Breast epithelium (tissue), 4 donors: ENCODE measurements around the gene MYD88. TPM values are rescaled to one million over a fixed set of nuclear protein-coding genes. Genes with fewer than 3 reads are reported as not detected.
"Not testable (repeated sequence)": the region's sequence is repeated elsewhere in the genome, so short reads cannot be mapped to it uniquely, and the experiment has no call there.

ENCODE experiments used
- DNase-seq, 2 donors: peaks; one replicate each; pipeline ENCODE4 v3.0.0-alpha.2; 2019; ENCODE audit warnings: low spot score in 2 of 2
- H3K27ac ChIP-seq, 2 donors: fragments of 200-600 bp; sonication (generic) in 1 of 2; one replicate each; pipeline ENCODE4 v1.5.1; 2016 to 2019; ENCODE audit warnings: mild to moderate bottlenecking in 1 of 2
- H3K27me3 ChIP-seq, 2 donors: fragments of 200-600 bp; sonication (generic) in 1 of 2; one replicate each; pipeline versions ENCODE4 v1.5.1 to v1.6.0; 2017 to 2019; ENCODE audit warnings: control low read depth in 1 of 2, mild to moderate bottlenecking in 1 of 2
- H3K36me3 ChIP-seq: fragments of 200-600 bp; one replicate; pipeline ENCODE4 v1.5.1; 2019
- H3K4me1 ChIP-seq, 2 donors: fragments of 200-600 bp; sonication (generic); one replicate each; pipeline ENCODE4 v1.5.1; 2016 to 2019; ENCODE audit warnings: control low read depth in 1 of 2
- H3K4me3 ChIP-seq, 3 donors: fragments of 200-600 bp; sonication (generic); 1 replicate in 2 of 3; 2 replicates in 1 of 3; pipeline ENCODE4 v1.5.1; 2016 to 2019; ENCODE audit warnings: mild to moderate bottlenecking in 3 of 3, moderate library complexity in 2 of 3
- H3K9me3 ChIP-seq, 2 donors: fragments of 200-600 bp; sonication (generic) in 1 of 2; one replicate each; pipeline ENCODE4 v1.5.1; 2016 to 2019; ENCODE audit warnings: control low read depth in 1 of 2
- POLR2A ChIP-seq: fragments of 450-650 bp; IDR thresholded peaks from one replicate; pipeline ENCODE4 v1.6.1; 2016; ENCODE audit warnings: antibody characterized with exemption, mild to moderate bottlenecking, moderate library complexity
- POLR2AphosphoS5 ChIP-seq, 3 donors: sonication (generic); formaldehyde crosslinking; IDR thresholded peaks; one replicate each; pipeline ENCODE4 v1.6.1; 2017; ENCODE audit warnings: antibody characterized with exemption in 3 of 3
- intact Hi-C: fragments of 100-400 bp; cut with DNase I; formaldehyde crosslinking; loops from one replicate; pipeline ENCODE4 v1.15.1; 2023; ENCODE audit warnings: low total_unique reads
- total RNA-seq, 3 donors: library from RNA; depleted of rRNA; stranded (reverse); fragments of >200 nt; gene quantifications; one replicate each; pipeline ENCODE4 v1.1.0, GENCODE V29; 2016
- TF ChIP-seq, protein P1 (sequence below), 3 donors: fragments of 450-650 bp; IDR thresholded peaks; one replicate each; pipeline ENCODE4 v1.5.1; 2016 to 2017; ENCODE audit warnings: antibody characterized with exemption in 3 of 3, mild to moderate bottlenecking in 3 of 3, moderate library complexity in 3 of 3

The MYD88 gene
- total RNA-seq, 3 donors from 2014 or later: 33.4 to 36.0 (median 35.3) TPM

DNA sequence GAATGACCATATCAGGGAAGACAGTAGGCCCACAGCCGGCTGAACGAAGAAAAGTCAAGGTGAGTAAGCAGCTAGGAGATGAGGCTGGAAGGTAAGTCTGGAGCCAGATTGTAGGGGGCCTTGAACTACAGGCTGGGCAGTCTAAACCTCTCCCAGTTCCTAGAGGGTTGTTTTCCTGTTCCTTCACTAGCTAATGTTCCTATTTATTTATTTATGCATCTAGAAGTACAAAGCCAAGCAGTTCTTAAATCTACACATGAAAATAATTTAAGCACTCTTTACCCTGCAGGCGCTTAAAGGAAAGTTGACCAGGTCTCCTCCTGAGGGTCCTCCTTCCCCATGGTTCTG is 5.3 kb upstream of the MYD88 start:
- H3K36me3 ChIP-seq: no peaks in the 10 kb centered on the region
- H3K27me3 ChIP-seq: no peaks in the 10 kb centered on the region
- H3K4me3 ChIP-seq: no peak overlapping the region
- peaks cover 0 to 27% of the 10 kb centered on the region in 2 donors for H3K4me1 ChIP-seq
- H3K9me3 ChIP-seq: no peaks in the 10 kb centered on the region
- no peak for DNase-seq
- intact Hi-C loops: no loop called here
- H3K27ac ChIP-seq: peak overlapping the region; percentile 64 to 68
- TF ChIP-seq POLR2AphosphoS5 (IDR thresholded peaks at IDR 0.05) (no peak), POLR2A (no peak)
- TF ChIP-seq, protein P1, sequence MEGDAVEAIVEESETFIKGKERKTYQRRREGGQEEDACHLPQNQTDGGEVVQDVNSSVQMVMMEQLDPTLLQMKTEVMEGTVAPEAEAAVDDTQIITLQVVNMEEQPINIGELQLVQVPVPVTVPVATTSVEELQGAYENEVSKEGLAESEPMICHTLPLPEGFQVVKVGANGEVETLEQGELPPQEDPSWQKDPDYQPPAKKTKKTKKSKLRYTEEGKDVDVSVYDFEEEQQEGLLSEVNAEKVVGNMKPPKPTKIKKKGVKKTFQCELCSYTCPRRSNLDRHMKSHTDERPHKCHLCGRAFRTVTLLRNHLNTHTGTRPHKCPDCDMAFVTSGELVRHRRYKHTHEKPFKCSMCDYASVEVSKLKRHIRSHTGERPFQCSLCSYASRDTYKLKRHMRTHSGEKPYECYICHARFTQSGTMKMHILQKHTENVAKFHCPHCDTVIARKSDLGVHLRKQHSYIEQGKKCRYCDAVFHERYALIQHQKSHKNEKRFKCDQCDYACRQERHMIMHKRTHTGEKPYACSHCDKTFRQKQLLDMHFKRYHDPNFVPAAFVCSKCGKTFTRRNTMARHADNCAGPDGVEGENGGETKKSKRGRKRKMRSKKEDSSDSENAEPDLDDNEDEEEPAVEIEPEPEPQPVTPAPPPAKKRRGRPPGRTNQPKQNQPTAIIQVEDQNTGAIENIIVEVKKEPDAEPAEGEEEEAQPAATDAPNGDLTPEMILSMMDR (IDR thresholded peaks at IDR 0.05): no peak

DNA sequence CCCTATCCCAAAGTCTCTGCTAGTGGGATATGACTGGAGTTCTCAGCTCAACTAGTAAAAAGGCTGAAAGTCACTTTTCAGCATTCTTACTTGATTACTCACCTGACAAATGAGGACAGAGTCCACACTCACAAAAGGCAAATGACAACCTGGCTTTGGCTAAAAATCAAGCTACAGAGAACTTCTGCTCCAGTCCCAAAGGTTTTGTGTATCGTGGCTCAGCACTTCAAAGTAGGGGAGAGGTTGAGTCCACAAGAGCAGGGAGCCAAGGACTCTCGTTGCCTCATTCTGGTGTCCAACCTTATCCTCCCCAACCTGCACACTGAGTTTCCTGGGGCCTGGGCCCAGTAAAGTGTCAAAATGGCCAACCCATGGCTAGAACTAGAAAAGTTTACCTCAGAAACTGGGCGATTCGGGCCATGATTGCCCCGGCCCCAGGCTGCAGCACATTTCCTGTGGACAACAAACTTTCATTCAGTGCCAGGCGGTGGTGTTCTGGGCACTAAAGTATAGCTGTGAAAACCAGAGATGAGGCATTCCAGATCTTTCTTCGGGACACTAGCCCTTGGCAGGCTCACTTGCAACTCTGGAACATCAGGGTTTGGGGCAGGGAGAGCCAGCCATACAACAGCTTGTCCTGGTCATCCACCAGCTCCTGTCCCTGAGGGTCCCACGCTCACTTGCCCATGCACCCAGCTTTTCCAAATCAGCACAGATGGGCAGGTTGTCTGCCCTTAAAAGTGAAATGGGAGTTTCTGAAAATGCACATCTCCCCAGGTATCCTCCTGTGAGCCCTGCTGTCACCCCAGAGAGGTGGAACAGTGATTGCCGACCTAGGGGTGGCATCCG is 4.7 kb upstream of the MYD88 start:
- peak overlapping the region; percentile 60 to 68 for H3K27ac ChIP-seq
- no peak overlapping the region for H3K4me3 ChIP-seq
- H3K27me3 ChIP-seq: no peaks in the 10 kb centered on the region
- no peaks in the 10 kb centered on the region for H3K9me3 ChIP-seq
- H3K4me1 ChIP-seq: peaks cover 0 to 27% of the 10 kb centered on the region in 2 donors
- H3K36me3 ChIP-seq: no peaks in the 10 kb centered on the region
- no peak for DNase-seq
- no peak for TF ChIP-seq POLR2AphosphoS5 (IDR thresholded peaks at IDR 0.05)
- intact Hi-C loops: no loop called here

DNA sequence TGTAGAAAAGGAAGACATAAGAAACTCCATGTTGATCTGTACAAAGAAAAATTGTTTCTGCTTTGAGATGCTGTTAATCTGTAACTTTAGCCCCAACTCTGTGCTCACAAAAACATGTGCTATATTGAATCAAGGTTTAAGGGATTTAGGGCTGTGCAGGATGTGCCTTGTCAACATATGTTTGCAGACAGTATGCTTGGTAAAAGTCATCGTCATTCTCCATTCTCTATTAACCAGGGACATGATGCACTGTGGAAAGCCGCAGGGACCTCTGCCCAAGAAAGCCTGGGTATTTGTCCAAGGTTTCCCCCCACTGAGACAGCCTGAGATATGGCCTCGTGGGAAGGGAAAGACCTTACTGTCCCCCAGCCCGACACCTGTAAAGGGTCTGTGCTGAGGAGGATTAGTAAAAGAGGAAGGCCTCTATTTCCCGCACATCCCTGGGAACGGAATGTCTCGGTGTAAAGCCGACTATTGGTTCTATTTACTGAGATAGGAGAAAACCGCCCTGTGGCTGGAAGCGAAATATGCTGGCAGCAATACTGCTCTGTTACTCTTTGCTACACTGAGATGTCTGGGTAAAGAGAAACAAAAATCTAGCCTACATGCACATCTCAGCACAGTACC is 3.8 kb upstream of the MYD88 start:
- H3K9me3 ChIP-seq, H3K36me3 ChIP-seq, DNase-seq, H3K4me3 ChIP-seq, intact Hi-C loops, H3K27me3 ChIP-seq: not testable (repeated sequence)
- Histone ChIP-seq H3K27ac (peak overlapping the region in 1 of 2 donors; percentile 68), H3K4me1 (peaks cover 3 to 27% of the 10 kb centered on the region in 2 donors)

DNA sequence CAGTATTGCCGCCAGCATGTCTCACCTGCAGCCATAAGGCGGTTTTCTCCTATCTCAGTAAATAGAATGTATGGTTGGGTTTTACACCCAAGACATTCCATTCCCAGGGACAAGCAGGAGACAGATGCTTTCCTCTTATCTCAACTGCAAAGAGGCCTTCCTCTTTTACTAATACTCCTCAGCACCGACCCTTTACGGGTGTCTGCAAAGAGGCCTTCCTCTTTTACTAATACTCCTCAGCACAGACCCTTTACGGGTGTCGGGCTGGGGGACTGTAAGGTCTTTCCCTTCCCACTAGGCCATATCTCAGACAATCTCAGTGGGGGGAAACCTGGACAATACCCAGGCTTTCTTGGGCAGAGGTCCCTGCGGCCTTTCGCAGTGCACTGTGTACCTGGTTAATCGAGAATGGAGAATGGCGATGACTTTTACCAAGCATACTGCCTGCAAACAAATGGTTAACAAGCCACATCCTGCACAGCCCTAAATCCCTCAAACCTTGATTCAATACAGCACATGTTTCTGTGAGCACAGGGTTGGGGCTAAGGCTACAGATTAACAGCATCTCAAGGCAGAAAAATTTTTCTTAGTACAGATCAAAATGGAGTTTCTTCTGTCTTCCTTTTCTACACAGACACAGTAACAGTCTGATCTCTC is 2.7 kb upstream of the MYD88 start:
- DNase-seq, H3K36me3 ChIP-seq, H3K9me3 ChIP-seq, intact Hi-C loops, H3K27me3 ChIP-seq: not testable (repeated sequence)
- peaks cover 6 to 31% of the 10 kb centered on the region in 2 donors for H3K4me1 ChIP-seq
- H3K4me3 ChIP-seq: peak overlapping the region; percentile 76 to 97 (median 90)
- peak overlapping the region; percentile 91 to 95 for H3K27ac ChIP-seq

DNA sequence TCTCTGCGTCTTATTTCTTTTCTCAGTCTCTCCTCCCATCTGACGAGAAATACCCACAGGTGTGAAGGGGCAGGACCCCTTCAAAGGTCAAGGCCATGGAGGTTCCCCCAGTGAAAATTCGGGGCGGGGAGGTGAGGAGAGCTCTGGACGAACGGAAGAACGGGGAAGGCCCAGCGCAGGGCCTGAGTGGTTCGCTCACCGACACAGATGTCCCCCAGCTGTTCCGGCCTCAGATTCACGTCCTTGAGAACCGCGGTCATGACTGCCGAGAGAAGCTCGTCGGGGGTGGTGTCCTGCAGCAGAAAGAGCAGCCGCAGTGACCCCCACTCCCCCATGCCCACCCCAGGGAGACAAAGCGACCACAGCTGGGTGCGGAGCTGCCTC is 2.1 kb upstream of the MYD88 start:
- no peaks in the 10 kb centered on the region for H3K27me3 ChIP-seq
- intact Hi-C loops: no loop called here
- H3K9me3 ChIP-seq: no peaks in the 10 kb centered on the region
- no peaks in the 10 kb centered on the region for H3K36me3 ChIP-seq
- peaks cover 6 to 31% of the 10 kb centered on the region in 2 donors for H3K4me1 ChIP-seq
- TF ChIP-seq POLR2A: no peak
- TF ChIP-seq, protein P1 (IDR thresholded peaks at IDR 0.05): no peak
- no peak for TF ChIP-seq POLR2AphosphoS5 (IDR thresholded peaks at IDR 0.05)
- peak overlapping the region; percentile 76 to 97 (median 90) for H3K4me3 ChIP-seq
- no peak for DNase-seq
- peak overlapping the region; percentile 91 to 95 for H3K27ac ChIP-seq

DNA sequence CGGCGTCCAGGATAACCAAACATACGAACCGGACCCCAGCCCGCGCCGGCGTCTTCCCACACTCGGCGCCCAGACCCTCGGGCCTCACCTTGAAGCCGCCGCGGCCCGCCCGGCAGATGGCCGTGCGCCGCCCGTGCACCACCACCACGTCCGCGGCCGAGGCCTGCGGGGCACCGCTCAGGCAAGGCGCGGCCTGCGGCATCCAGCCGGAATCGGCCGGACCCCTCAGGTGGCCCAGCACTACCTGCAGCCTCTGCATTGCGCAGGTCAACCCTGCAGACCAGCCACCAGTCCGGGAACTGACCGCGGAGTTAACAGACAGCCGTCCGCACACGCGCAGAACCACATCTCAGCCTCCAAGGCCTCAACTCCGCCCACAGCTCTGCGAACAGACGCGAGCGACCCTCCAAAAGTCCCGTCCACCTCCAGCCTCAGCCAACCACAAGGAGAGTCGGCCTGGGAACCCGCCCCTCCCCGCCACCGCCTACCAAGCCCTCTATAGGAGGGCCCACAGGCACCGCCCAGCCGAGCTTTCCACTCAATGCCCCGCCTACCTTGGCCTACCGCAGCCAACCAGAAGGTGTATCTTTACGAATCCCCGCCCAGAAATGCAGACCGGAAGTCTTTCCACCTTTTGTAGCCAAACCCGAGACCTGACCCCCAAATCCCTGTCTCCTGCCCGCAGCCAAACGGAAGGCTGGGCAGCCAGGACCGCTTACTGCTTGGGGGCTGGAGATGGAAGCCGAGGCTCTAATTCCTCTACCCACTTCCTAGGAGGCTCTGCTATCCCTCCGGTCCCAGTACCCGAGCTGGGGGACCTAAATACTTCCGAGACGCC is 1.5 kb upstream of the MYD88 start, which contains the start of gene ACAA1:
TSS of gene ACAA1 (minus strand) at position 351 of the 838 bp plus-strand sequence. CDS start at position 259, 92 bp downstream.
- intact Hi-C loops: no loop called here
- TF ChIP-seq, protein P1 (IDR thresholded peaks at IDR 0.05): no peak
- TF ChIP-seq POLR2A (peak; percentile 74), POLR2AphosphoS5 (IDR thresholded peaks at IDR 0.05) (peak; percentile 84 to 94 (median 85))
- peak within 1 kb of the TSS; percentile 76 to 97 (median 90) for H3K4me3 ChIP-seq
- no peaks in the 10 kb centered on the region for H3K36me3 ChIP-seq
- H3K27me3 ChIP-seq: no peaks in the 10 kb centered on the region
- no peaks in the 10 kb centered on the region for H3K9me3 ChIP-seq
- peak; percentile 99 for DNase-seq
- peak within 1 kb of the TSS; percentile 91 to 95 for H3K27ac ChIP-seq
- peaks cover 6 to 31% of the 10 kb centered on the region in 2 donors for H3K4me1 ChIP-seq
